HEK293 (cell line): ENCODE data around the gene RABEP2.

Experiments
- BCL11A ChIP-seq: fragments of 450-650 bp; formaldehyde crosslinking; IDR thresholded peaks from 2 replicates; pipeline ENCODE4 v1.5.1; 2016; ENCODE audit warnings: low read depth, missing biosample characterization, missing genetic modification characterization
- HIC1 ChIP-seq: fragments of 450-650 bp; formaldehyde crosslinking; IDR thresholded peaks from 2 replicates; pipeline ENCODE4 v1.5.1; 2016; ENCODE audit warnings: missing biosample characterization, missing genetic modification characterization
- HOXC10 ChIP-seq: sonication (generic); formaldehyde crosslinking; IDR thresholded peaks from 2 replicates; pipeline ENCODE4 v1.8.1; 2023; ENCODE audit warnings: mild to moderate bottlenecking, missing genetic modification reagents
- IKZF3 ChIP-seq: fragments of 450-650 bp; IDR thresholded peaks from 2 replicates; pipeline ENCODE4 v1.5.0; 2018; ENCODE audit warnings: missing biosample characterization, mild to moderate bottlenecking, missing genetic modification characterization, moderate library complexity
- KLF8 ChIP-seq: fragments of 450-650 bp; formaldehyde crosslinking; IDR thresholded peaks from 2 replicates; pipeline ENCODE4 v1.5.1; 2016; ENCODE audit warnings: missing biosample characterization, missing genetic modification characterization
- TSHZ1 ChIP-seq: fragments of 450-650 bp; formaldehyde crosslinking; IDR thresholded peaks from 2 replicates; pipeline ENCODE4 v1.5.1; 2016; ENCODE audit warnings: missing biosample characterization, missing genetic modification characterization, borderline replicate concordance
- ZBTB49 ChIP-seq: fragments of 450-650 bp; formaldehyde crosslinking; IDR thresholded peaks from 2 replicates; pipeline ENCODE4 v1.5.1; 2016; ENCODE audit warnings: missing biosample characterization, missing genetic modification characterization, low read depth
- ZBTB8A ChIP-seq: fragments of 450-650 bp; formaldehyde crosslinking; IDR thresholded peaks from 2 replicates; pipeline ENCODE4 v1.5.1; 2016; ENCODE audit warnings: missing biosample characterization, missing genetic modification characterization
- ZNF10 ChIP-seq: fragments of 450-650 bp; formaldehyde crosslinking; IDR thresholded peaks from 2 replicates; pipeline ENCODE4 v1.5.1; 2017; ENCODE audit warnings: missing biosample characterization, missing genetic modification characterization
- ZNF302 ChIP-seq: fragments of 450-650 bp; formaldehyde crosslinking; IDR thresholded peaks from 2 replicates; pipeline ENCODE4 v1.5.1; 2016; ENCODE audit warnings: missing biosample characterization, missing genetic modification characterization, low read depth
- ZNF350 ChIP-seq: fragments of 450-650 bp; formaldehyde crosslinking; IDR thresholded peaks from 2 replicates; pipeline ENCODE4 v1.5.0; 2017; ENCODE audit warnings: missing biosample characterization, mild to moderate bottlenecking, missing genetic modification characterization
- ZNF391 ChIP-seq: fragments of 450-650 bp; formaldehyde crosslinking; IDR thresholded peaks from 2 replicates; pipeline ENCODE4 v1.5.1; 2016; ENCODE audit warnings: low read depth, missing biosample characterization, missing genetic modification characterization, borderline replicate concordance
- ZNF48 ChIP-seq: fragments of 450-650 bp; formaldehyde crosslinking; IDR thresholded peaks from 2 replicates; pipeline ENCODE4 v1.5.1; 2016; ENCODE audit warnings: missing biosample characterization, missing genetic modification characterization
- ZNF488 ChIP-seq: fragments of 450-650 bp; formaldehyde crosslinking; IDR thresholded peaks from 2 replicates; pipeline ENCODE4 v1.5.1; 2016; ENCODE audit warnings: missing biosample characterization, missing genetic modification characterization
- ZNF510 ChIP-seq: fragments of 450-650 bp; formaldehyde crosslinking; IDR thresholded peaks from 2 replicates; pipeline ENCODE4 v1.5.1; 2018; ENCODE audit warnings: mild to moderate bottlenecking, missing genetic modification characterization, missing biosample characterization; ENCODE audit not compliant: insufficient replicate concordance
- ZNF549 ChIP-seq: fragments of 450-650 bp; IDR thresholded peaks from 2 replicates; pipeline ENCODE4 v1.5.1; 2018; ENCODE audit warnings: missing biosample characterization, missing genetic modification characterization, mild to moderate bottlenecking, inconsistent platforms, moderate library complexity
- ZNF571 ChIP-seq: fragments of 450-650 bp; formaldehyde crosslinking; IDR thresholded peaks from 2 replicates; pipeline ENCODE4 v1.5.0; 2017; ENCODE audit warnings: missing biosample characterization, missing genetic modification characterization
- ZNF704 ChIP-seq: fragments of 450-650 bp; formaldehyde crosslinking; IDR thresholded peaks from 2 replicates; pipeline ENCODE4 v1.5.1; 2016; ENCODE audit warnings: missing biosample characterization, missing genetic modification characterization
- ZNF707 ChIP-seq: fragments of 450-650 bp; formaldehyde crosslinking; IDR thresholded peaks from 2 replicates; pipeline ENCODE4 v1.5.1; 2016; ENCODE audit warnings: missing biosample characterization, missing genetic modification characterization
- ZNF747 ChIP-seq: fragments of 450-650 bp; formaldehyde crosslinking; IDR thresholded peaks from 2 replicates; pipeline ENCODE4 v1.5.1; 2016; ENCODE audit warnings: missing biosample characterization, missing genetic modification characterization
- ZNF792 ChIP-seq: fragments of 450-650 bp; formaldehyde crosslinking; IDR thresholded peaks from 2 replicates; pipeline ENCODE4 v1.5.1; 2016; ENCODE audit warnings: missing biosample characterization, missing genetic modification characterization
- ZSCAN16 ChIP-seq: fragments of 450-650 bp; formaldehyde crosslinking; IDR thresholded peaks from 2 replicates; pipeline ENCODE4 v1.5.1; 2016; ENCODE audit warnings: missing biosample characterization, missing genetic modification characterization
- ZSCAN18 ChIP-seq: fragments of 450-650 bp; formaldehyde crosslinking; IDR thresholded peaks from 2 replicates; pipeline ENCODE4 v1.5.1; 2016; ENCODE audit warnings: missing biosample characterization, missing genetic modification characterization
- ZSCAN4 ChIP-seq: fragments of 450-650 bp; formaldehyde crosslinking; IDR thresholded peaks from 2 replicates; pipeline ENCODE4 v1.5.1; 2017; ENCODE audit warnings: missing biosample characterization, missing genetic modification characterization
- ZSCAN5A ChIP-seq: fragments of 450-650 bp; formaldehyde crosslinking; IDR thresholded peaks from 2 replicates; pipeline ENCODE4 v1.5.1; 2016; ENCODE audit warnings: missing biosample characterization, missing genetic modification characterization

RABEP2 gene

GRCh38 chr16:28879841-28880588, 45.0 kb downstream of the RABEP2 start (continued):
- no peak for TF ChIP-seq ZSCAN18 (tag by site-specific recombination)
- no peak for TF ChIP-seq ZBTB49
- peak; percentile 43; the same call in 1 of the 2 replicates for TF ChIP-seq ZNF391 (tag by site-specific recombination)
- no peak for TF ChIP-seq ZNF10 (tag by site-specific recombination)
- no peak for TF ChIP-seq ZNF510
- TF ChIP-seq ZNF747: no peak
- peak; percentile 47; the same call in 1 of the 2 replicates for TF ChIP-seq KLF8 (tag by site-specific recombination)
- TF ChIP-seq IKZF3 (tag by site-specific recombination): peak; percentile 81
- peak; percentile 67; the same call in 1 of the 2 replicates for TF ChIP-seq ZSCAN4
- no peak for TF ChIP-seq ZNF549 (tag by site-specific recombination)
- no peak for TF ChIP-seq ZNF350 (tag by site-specific recombination)
- TF ChIP-seq TSHZ1 (tag by site-specific recombination): no peak
- no peak for TF ChIP-seq ZNF792 (tag by site-specific recombination)
- no peak for TF ChIP-seq ZNF707 (tag by site-specific recombination)
- no peak for TF ChIP-seq ZNF48 (tag by site-specific recombination)
- no peak for TF ChIP-seq ZNF488 (tag by site-specific recombination)
- TF ChIP-seq HIC1 (tag by site-specific recombination): peak; percentile 89
- peak; percentile 94 for TF ChIP-seq ZBTB8A
- TF ChIP-seq ZNF302: no peak
- TF ChIP-seq BCL11A (tag by site-specific recombination): 0 out of 2 replicates have a peak, but pooled peaks have one; percentile 48
- TF ChIP-seq ZNF704: no peak
- TF ChIP-seq HOXC10 (CRISPR knock-in tag): no peak
- no peak for TF ChIP-seq ZNF571
- TF ChIP-seq ZSCAN5A: no peak
- TF ChIP-seq ZSCAN16: no peak
